ENCODE measurements around the gene PRR23C.
"Not testable (repeated sequence)": the region's sequence is repeated elsewhere in the genome, so short reads cannot be mapped to it uniquely, and the experiment has no call there.

PRR23C gene

GRCh38 chr3:139044366-139045210 is at the start of gene PRR23C:
TSS of gene PRR23C (minus strand) at chr3:139044892. CDS start at chr3:139044620, 272 bp downstream.
- no peak for DNase-seq (ENCODE audit: low read depth in 2 of 2)

- no peak for DNase-seq (ENCODE audit: low read depth in 2 of 2)
These were observed 49.1 kb upstream of the PRR23C start for GRCh38 chr3:139093840-139094239.

GRCh38 chr3:139088462-139089324 is 44.0 kb upstream of the PRR23C start:
- no peak for DNase-seq (ENCODE audit: low read depth in 2 of 2)

GRCh38 chr3:139087621-139088020 is 42.9 kb upstream of the PRR23C start:
- DNase-seq (ENCODE audit: low read depth in 2 of 2) = no peak

GRCh38 chr3:139084176-139084575 is 39.5 kb upstream of the PRR23C start:
- DNase-seq (ENCODE audit: low read depth in 2 of 2) = no peak

GRCh38 chr3:139074565-139075115 is 29.9 kb upstream of the PRR23C start:
- no peak for DNase-seq (ENCODE audit: low read depth in 2 of 2)

GRCh38 chr3:139062918-139063317 is 18.2 kb upstream of the PRR23C start:
- no peak for DNase-seq (ENCODE audit: low read depth in 2 of 2)

- DNase-seq (ENCODE audit: low read depth in 2 of 2) = no peak
These were observed 8.3 kb upstream of the PRR23C start for GRCh38 chr3:139052802-139053600.

- DNase-seq (ENCODE audit: low read depth in 2 of 2) = no peak
These were observed 932 bp downstream of the PRR23C start for GRCh38 chr3:139043554-139044365.

- no peak for DNase-seq (ENCODE audit: low read depth in 2 of 2)
These were observed 7.2 kb downstream of the PRR23C start for GRCh38 chr3:139037478-139037877.

- no peak for DNase-seq (ENCODE audit: low read depth in 2 of 2)
These were observed 12.2 kb downstream of the PRR23C start for GRCh38 chr3:139032326-139033002.

- not testable (repeated sequence) for DNase-seq (ENCODE audit: low read depth in 2 of 2)
These were observed 14.1 kb downstream of the PRR23C start for GRCh38 chr3:139030576-139030975.

GRCh38 chr3:139024968-139025367 is 19.7 kb downstream of the PRR23C start:
- DNase-seq (ENCODE audit: low read depth in 2 of 2) = no peak

GRCh38 chr3:139020868-139021234 is 23.8 kb downstream of the PRR23C start, which contains the start of gene PRR23B:
TSS of gene PRR23B (minus strand) at chr3:139020926. CDS start at chr3:139020661, 265 bp downstream.
- DNase-seq (ENCODE audit: low read depth in 2 of 2) = no peak

GRCh38 chr3:139020036-139020867 is 24.4 kb downstream of the PRR23C start:
- no peak for DNase-seq (ENCODE audit: low read depth in 2 of 2)

- DNase-seq (ENCODE audit: low read depth in 2 of 2) = no peak
These were observed 28.2 kb downstream of the PRR23C start for GRCh38 chr3:139016430-139017048.

GRCh38 chr3:139006051-139006716 is 38.5 kb downstream of the PRR23C start, which contains the start of gene PRR23A:
TSS of gene PRR23A (minus strand) at chr3:139006268. CDS start at chr3:139006268, 0 bp downstream.
- no peak for DNase-seq (ENCODE audit: low read depth in 2 of 2)
